ENCODE measurements around the gene SLC26A5. TPM values are rescaled to one million over a fixed set of nuclear protein-coding genes. Genes with fewer than 3 reads are reported as not detected.

SLC26A5 gene
- total RNA-seq, 4 donors from 2014 or later = not detected

DNA sequence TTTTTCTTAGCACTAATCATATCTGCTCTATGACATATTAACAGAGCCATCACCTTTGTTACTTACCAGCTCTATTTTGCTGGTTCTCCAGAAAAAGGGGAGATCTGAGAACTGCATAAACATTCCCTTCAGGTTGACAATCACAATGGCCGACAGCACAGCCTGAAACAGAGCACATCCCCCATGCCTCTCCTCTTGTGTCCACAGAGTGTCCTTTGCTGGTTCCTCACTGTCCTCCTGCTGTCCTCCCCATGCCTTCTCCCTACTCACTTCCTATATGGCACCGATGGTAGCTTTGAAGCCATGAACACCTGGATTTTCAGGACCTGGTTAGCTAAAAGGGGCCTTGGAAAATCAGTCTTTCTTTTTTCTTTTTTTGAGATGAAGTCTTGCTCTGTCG, 56.7 kb downstream of the SLC26A5 start:
- no peaks in the 10 kb centered on the region for H3K27me3 ChIP-seq
- ATAC-seq = no peak
- TF ChIP-seq, protein P1, sequence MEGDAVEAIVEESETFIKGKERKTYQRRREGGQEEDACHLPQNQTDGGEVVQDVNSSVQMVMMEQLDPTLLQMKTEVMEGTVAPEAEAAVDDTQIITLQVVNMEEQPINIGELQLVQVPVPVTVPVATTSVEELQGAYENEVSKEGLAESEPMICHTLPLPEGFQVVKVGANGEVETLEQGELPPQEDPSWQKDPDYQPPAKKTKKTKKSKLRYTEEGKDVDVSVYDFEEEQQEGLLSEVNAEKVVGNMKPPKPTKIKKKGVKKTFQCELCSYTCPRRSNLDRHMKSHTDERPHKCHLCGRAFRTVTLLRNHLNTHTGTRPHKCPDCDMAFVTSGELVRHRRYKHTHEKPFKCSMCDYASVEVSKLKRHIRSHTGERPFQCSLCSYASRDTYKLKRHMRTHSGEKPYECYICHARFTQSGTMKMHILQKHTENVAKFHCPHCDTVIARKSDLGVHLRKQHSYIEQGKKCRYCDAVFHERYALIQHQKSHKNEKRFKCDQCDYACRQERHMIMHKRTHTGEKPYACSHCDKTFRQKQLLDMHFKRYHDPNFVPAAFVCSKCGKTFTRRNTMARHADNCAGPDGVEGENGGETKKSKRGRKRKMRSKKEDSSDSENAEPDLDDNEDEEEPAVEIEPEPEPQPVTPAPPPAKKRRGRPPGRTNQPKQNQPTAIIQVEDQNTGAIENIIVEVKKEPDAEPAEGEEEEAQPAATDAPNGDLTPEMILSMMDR (IDR thresholded peaks at IDR 0.05 in 4 of 5, conservative IDR thresholded peaks at IDR 0.05 in 1 of 5) = no peak
- no peak for TF ChIP-seq POLR2A (IDR thresholded peaks at IDR 0.05)
- no peaks in the 10 kb centered on the region for H3K36me3 ChIP-seq
- intact Hi-C loops (cut with DNase I; ENCODE audit: low total_unique reads) = no loop called here
- no peak overlapping the region for H3K4me3 ChIP-seq
- no peak overlapping the region for H3K27ac ChIP-seq
- in situ Hi-C loops (cut with MboI; ENCODE audit: low sequenced_read_pairs in 4 of 4) = no loop called here
- no peak for DNase-seq
- no peaks in the 10 kb centered on the region for H3K4me1 ChIP-seq
- no peaks in the 10 kb centered on the region for H3K9me3 ChIP-seq

GRCh38 chr7:103388469-103389140, 57.4 kb downstream of the SLC26A5 start:
- intact Hi-C loops (cut with DNase I; ENCODE audit: low total_unique reads) (no loop called here), in situ Hi-C loops (cut with MboI; ENCODE audit: low sequenced_read_pairs in 4 of 4) (no loop called here)
- Histone ChIP-seq H3K36me3 (no peaks in the 10 kb centered on the region), H3K27ac (no peak overlapping the region), H3K4me3 (no peak overlapping the region), H3K27me3 (no peaks in the 10 kb centered on the region), H3K9me3 (no peaks in the 10 kb centered on the region), H3K4me1 (no peaks in the 10 kb centered on the region)
- DNase-seq = no peak
- TF ChIP-seq POLR2A (IDR thresholded peaks at IDR 0.05) = no peak
- TF ChIP-seq, protein P1 (IDR thresholded peaks at IDR 0.05 in 4 of 5, conservative IDR thresholded peaks at IDR 0.05 in 1 of 5) = no peak
- no peak for ATAC-seq

DNA sequence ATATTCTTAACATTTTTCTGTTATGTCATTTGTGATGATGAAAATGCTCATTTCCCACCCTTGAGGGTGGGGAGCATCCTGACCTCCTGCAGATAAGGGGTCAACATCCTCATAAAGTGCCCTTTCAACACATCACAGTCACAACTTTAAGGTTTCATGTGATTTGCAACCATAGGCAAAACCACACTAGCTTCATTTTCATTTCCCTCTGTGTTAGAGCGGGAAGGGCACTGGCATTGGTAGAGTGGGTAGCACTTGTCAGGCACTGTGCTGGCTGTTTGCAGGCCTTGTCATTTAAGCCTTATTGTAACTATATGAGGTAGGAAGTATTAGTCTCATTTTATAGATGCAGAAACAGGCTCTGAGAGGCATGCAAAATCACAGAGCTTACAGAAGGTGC, 58.8 kb downstream of the SLC26A5 start:
- Histone ChIP-seq H3K4me1 (no peaks in the 10 kb centered on the region), H3K36me3 (no peaks in the 10 kb centered on the region), H3K9me3 (no peaks in the 10 kb centered on the region), H3K4me3 (no peak overlapping the region), H3K27ac (no peak overlapping the region), H3K27me3 (no peaks in the 10 kb centered on the region)
- in situ Hi-C loops (cut with MboI; ENCODE audit: low sequenced_read_pairs in 4 of 4) (no loop called here), intact Hi-C loops (cut with DNase I; ENCODE audit: low total_unique reads) (no loop called here)
- no peak for TF ChIP-seq POLR2A (IDR thresholded peaks at IDR 0.05)
- TF ChIP-seq, protein P1 (IDR thresholded peaks at IDR 0.05 in 4 of 5, conservative IDR thresholded peaks at IDR 0.05 in 1 of 5) = no peak
- ATAC-seq = no peak
- DNase-seq = no peak

DNA sequence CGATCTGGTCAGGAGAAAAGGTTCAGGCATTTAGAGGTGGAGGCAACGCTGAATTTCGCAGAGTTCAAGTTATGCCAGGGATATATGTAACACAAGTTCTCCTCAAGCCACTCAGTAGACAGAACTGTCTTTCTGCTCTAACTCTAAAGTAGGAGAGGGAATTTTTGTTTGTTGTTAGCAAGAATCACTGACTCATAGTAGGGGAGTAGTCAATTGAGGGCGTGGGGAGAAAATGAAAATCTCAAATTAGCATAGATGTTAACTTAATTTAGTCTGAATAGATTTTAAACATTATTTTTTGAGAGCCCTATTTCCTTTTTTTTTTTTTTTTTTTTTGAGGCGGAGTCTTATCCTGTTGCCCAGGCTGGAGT, 64.0 kb downstream of the SLC26A5 start:
- no peak for ATAC-seq
- Histone ChIP-seq H3K4me1 (no peaks in the 10 kb centered on the region), H3K27me3 (no peaks in the 10 kb centered on the region), H3K4me3 (no peak overlapping the region), H3K9me3 (no peaks in the 10 kb centered on the region), H3K36me3 (no peaks in the 10 kb centered on the region), H3K27ac (no peak overlapping the region)
- in situ Hi-C loops (cut with MboI; ENCODE audit: low sequenced_read_pairs in 4 of 4) (no loop called here), intact Hi-C loops (cut with DNase I; ENCODE audit: low total_unique reads) (no loop called here)
- no peak for DNase-seq
- TF ChIP-seq, protein P1 (IDR thresholded peaks at IDR 0.05 in 4 of 5, conservative IDR thresholded peaks at IDR 0.05 in 1 of 5) = no peak
- TF ChIP-seq POLR2A (IDR thresholded peaks at IDR 0.05) = no peak

Data from gastrocnemius medialis (tissue), 4 donors.